Skeletal muscle satellite cell (primary cell): ENCODE data around the gene MARK3. TPM values are rescaled to one million over a fixed set of nuclear protein-coding genes. Genes with fewer than 3 reads are reported as not detected.
A peak's percentile ranks its signal among the peaks of the same experiment; 100 is the strongest.

Experiments used
- H3K27me3 ChIP-seq: 2 replicates; pipeline ENCODE4 v1.7.0; 2013; ENCODE audit warnings: low read length; ENCODE audit not compliant: control insufficient read depth, insufficient read depth
- H3K36me3 ChIP-seq: 2 replicates; pipeline ENCODE4 v1.7.0; 2013; ENCODE audit warnings: mild to moderate bottlenecking, control low read depth, low read length; ENCODE audit not compliant: insufficient read depth
- H3K4me1 ChIP-seq: 2 replicates; pipeline ENCODE4 v1.7.0; 2013; ENCODE audit warnings: low read length; ENCODE audit not compliant: control insufficient read depth, insufficient read depth
- H3K4me2 ChIP-seq: 2 replicates; pipeline ENCODE4 v1.7.0; 2013; ENCODE audit warnings: mild to moderate bottlenecking, low read length
- H3K4me3 ChIP-seq: 2 replicates; pipeline ENCODE4 v1.7.0; 2013; ENCODE audit warnings: low read length
- H3K9ac ChIP-seq: 2 replicates; pipeline ENCODE4 v1.7.0; 2013; ENCODE audit warnings: mild to moderate bottlenecking, low read depth, low read length, moderate library complexity
- H3K9me3 ChIP-seq: replicated peaks from 2 replicates; pipeline ENCODE4 v1.7.0; 2013; ENCODE audit warnings: mild to moderate bottlenecking, control low read depth, low read length
- total RNA-seq: library from RNA; depleted of rRNA; stranded (reverse); fragments of >200 nt; gene quantifications from 2 replicates; pipeline ENCODE4 v1.2.3, GENCODE V29; 2012; rRNA removed

MARK3 gene
- 76.7 and 89.7 TPM in 2 replicates for total RNA-seq

DNA sequence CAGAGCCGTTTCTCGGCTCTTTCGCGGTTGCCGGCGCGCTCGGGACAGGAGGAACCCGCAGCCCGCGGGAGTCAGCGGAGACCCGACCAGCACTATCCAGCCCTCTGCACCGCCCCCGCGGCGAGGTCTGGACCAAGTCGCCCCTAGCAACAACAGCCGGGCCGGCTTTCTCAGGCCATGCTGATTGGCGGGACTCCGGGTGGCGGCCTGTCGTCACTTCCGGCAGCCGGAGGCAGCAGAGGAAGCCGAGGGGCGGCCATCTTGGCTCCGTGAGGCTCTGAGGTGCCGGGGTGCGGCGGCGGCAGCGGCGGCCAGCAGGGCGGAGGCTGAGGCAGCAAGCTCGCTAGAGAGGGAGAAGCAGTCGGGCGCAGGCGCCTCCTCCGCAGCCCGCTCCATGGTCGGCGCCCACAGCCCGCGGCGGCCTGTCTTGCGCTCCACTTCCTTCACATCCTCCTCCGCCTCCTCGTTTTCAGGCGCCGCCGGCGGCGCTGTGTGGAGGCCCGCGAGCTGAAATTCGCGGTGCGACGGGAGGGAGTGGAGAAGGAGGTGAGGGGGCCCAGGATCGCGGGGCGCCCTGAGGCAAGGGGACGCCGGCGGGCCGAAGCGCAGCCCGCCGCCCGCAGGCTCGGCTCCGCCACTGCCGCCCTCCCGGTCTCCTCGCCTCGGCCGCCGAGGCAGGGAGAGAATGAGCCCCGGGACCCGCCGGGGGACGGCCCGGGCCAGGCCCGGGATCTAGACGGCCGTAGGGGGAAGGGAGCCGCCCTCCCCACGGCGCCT, at the start of gene MARK3:
MARK3 (plus strand) TSS at position 264 of the 777 bp plus-strand sequence. CDS start 615 bp downstream, outside the sequence.
- Histone ChIP-seq H3K36me3 (no peaks in the 10 kb centered on the region), H3K27me3 (no peaks in the 10 kb centered on the region), H3K4me1 (peaks cover 24% of the 10 kb centered on the region), H3K4me2 (peak within 1 kb of the TSS; percentile 92), H3K4me3 (peak within 1 kb of the TSS; percentile 86), H3K9me3 (no peaks in the 10 kb centered on the region), H3K9ac (peak within 1 kb of the TSS; percentile 93)

GRCh38 chr14:103336191-103336590, 49.0 kb upstream of the MARK3 start:
- Histone ChIP-seq H3K9me3 (no peaks in the 10 kb centered on the region), H3K4me2 (peak overlapping the region; percentile 94), H3K36me3 (peaks cover 64% of the 10 kb centered on the region), H3K27me3 (no peaks in the 10 kb centered on the region), H3K4me3 (peak overlapping the region; percentile 91), H3K4me1 (peaks cover 19% of the 10 kb centered on the region), H3K9ac (no peak overlapping the region)

GRCh38 chr14:103337794-103338193, 47.4 kb upstream of the MARK3 start:
- peaks cover 14% of the 10 kb centered on the region for H3K4me1 ChIP-seq
- peaks cover 80% of the 10 kb centered on the region for H3K36me3 ChIP-seq

DNA sequence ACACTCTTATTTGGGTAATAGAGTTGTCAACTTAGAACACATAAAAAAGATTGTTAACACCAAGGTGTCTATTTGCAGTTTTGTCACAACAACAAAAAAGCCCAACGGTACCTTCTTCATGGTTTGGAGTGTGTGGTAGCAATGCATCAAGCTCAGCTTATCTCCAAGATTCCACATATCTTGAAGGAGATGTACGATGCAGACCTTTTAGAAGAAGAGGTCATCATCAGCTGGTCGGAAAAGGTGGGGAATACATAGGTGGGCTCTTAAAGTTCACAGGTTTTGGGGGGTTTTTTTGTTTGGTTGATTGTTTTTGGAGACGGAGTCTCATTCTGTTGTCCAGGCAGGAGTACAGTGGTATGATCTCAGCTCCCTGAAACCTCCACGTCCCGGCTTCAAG, 45.7 kb upstream of the MARK3 start:
- Histone ChIP-seq H3K27me3 (no peaks in the 10 kb centered on the region), H3K4me1 (peaks cover 14% of the 10 kb centered on the region), H3K36me3 (peaks cover 98% of the 10 kb centered on the region), H3K4me3 (no peak overlapping the region), H3K9me3 (no peaks in the 10 kb centered on the region), H3K9ac (no peak overlapping the region), H3K4me2 (no peak overlapping the region)

More at GRCh38 chr14:103337794-103338193, 47.4 kb upstream of the MARK3 start:
- H3K9ac ChIP-seq, result no peak overlapping the region
- no peak overlapping the region for H3K4me3 ChIP-seq
- no peak overlapping the region for H3K4me2 ChIP-seq
- H3K9me3 ChIP-seq, result no peaks in the 10 kb centered on the region
- H3K27me3 ChIP-seq, result no peaks in the 10 kb centered on the region

- H3K9me3 ChIP-seq, result no peaks in the 10 kb centered on the region
- no peak overlapping the region for H3K4me2 ChIP-seq
- H3K27me3 ChIP-seq, result no peaks in the 10 kb centered on the region
- no peak overlapping the region for H3K4me3 ChIP-seq
- peaks cover 94% of the 10 kb centered on the region for H3K36me3 ChIP-seq
- peaks cover 19% of the 10 kb centered on the region for H3K4me1 ChIP-seq
- H3K9ac ChIP-seq, result no peak overlapping the region
These were observed 44.6 kb upstream of the MARK3 start for GRCh38 chr14:103340480-103341212.

DNA sequence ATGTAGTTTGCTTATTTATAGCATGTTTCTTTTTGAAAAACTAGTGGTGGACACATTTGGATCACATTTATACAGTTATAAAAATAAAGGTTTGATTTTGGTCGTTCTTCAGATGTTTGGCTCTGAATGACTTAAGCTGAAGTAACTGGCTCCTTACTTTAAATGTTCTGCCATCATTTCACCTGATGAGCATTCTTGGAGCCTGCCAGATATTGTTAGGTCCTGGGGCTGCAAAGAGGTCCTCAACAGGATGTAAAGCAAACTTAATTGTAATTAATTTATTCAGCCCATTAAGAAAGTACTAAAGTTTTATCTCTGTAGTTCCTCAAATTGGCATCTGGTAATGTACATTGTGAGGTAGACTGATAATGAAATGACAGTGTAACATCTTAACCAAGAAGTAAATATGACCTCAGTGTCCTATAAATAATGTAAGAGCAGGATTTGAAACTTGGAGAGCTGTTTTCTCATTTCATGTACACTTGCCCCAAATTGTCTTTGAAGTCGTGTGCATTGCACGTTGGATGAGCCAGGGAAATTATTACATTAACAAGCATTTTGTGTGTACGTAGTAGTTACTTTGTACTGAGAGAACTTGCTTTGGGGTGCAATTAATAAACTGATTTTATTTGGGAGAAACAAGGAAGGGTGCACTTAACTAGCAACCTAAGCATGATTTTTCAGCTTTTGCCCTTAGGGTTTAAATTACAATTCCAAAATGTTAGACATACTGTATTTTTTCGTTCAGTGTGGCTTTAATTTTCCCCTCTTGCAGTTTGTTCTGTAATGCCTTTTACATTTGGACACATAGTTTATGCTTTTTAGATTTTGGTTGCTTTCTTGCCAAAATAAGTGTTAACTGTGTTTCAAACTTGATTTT, 43.7 kb upstream of the MARK3 start:
- Histone ChIP-seq H3K9ac (no peak overlapping the region), H3K36me3 (peaks cover 85% of the 10 kb centered on the region), H3K27me3 (no peaks in the 10 kb centered on the region), H3K9me3 (no peaks in the 10 kb centered on the region), H3K4me1 (peaks cover 17% of the 10 kb centered on the region), H3K4me3 (no peak overlapping the region), H3K4me2 (no peak overlapping the region)

DNA sequence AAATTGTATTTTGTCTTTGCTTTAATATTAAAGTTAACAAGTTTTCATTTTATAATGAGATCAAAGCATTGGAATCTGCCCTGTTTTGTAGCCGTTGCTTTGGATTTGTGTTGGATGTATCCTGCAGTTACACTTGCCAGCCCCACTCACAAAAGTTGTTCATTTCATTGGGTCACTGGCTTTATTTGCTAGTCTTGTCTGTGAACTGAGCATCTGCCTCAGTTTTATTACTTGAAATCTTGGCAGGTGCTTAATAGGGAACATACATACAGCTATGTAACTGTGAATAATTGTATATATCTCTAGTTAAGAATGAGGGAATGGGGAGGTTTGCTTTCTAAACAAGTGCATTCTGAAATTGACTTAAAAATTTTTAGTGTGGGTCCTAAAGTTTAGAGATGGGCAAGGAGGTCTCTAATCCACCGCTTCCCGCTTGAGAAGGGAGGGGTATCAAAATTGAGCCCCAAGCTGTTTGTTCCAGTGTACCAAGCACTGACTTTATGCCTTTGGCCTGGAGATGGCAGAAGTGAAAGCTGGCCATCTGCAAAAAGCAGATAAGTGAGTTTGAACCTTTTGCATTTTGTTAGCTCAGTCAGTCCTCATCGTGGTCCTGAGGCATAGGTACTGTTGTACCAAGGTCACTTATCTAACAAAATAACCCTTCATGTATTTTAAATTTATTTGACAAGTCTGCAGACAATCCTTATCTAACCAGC, 41.9 kb upstream of the MARK3 start:
- no peaks in the 10 kb centered on the region for H3K27me3 ChIP-seq
- peaks cover 67% of the 10 kb centered on the region for H3K36me3 ChIP-seq
- H3K4me1 ChIP-seq, result peaks cover 14% of the 10 kb centered on the region
- H3K9me3 ChIP-seq, result no peaks in the 10 kb centered on the region
- H3K9ac ChIP-seq, result no peak overlapping the region
- no peak overlapping the region for H3K4me3 ChIP-seq
- H3K4me2 ChIP-seq, result no peak overlapping the region

DNA sequence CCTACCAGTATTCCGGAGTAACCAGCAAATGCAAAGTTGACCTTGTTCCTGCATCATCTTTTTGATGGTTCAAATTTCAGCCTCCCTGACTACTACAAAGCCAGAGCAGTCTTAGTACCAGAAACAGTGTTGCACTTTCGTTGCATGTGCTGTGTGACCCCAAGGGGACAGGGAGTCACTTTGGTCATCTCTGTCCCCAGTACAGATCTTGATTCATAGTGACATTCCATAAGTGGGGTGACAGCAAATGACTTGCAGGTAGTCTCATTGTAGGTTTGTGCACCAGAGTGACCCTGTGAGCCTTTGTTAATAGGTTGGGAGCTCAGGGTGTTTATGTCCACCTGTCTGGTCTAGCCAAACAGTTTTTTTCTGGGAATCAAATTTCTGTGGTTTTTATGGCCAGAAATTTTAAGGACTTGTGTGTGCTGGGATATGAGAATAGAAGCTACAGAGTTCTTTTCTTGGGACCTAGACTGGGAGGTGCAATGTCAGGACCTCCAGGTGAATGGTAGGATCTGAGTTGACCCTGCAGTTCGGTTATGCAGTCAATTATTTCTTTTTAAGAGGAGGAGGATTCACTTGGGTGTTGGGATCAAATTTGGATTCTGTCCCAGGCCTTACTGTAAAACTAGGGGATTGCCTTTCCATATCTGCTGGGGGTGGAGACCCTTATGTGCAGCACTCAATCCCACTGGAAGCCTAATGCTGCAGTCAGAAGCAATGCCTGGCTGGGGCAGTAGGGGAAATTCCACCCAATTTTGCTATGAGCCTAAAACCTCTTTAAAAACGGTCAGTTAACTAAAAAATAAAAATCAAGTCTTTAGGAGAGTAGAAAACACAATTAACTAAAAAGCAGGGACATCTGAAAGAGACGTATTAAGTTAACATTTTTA, 41.1 kb upstream of the MARK3 start:
- no peak overlapping the region for H3K4me2 ChIP-seq
- no peak overlapping the region for H3K9ac ChIP-seq
- no peaks in the 10 kb centered on the region for H3K9me3 ChIP-seq
- H3K4me1 ChIP-seq, result peaks cover 14% of the 10 kb centered on the region
- no peaks in the 10 kb centered on the region for H3K27me3 ChIP-seq
- no peak overlapping the region for H3K4me3 ChIP-seq
- H3K36me3 ChIP-seq, result peaks cover 59% of the 10 kb centered on the region

GRCh38 chr14:103346286-103346685, 38.9 kb upstream of the MARK3 start:
- no peaks in the 10 kb centered on the region for H3K27me3 ChIP-seq
- H3K36me3 ChIP-seq, result peaks cover 37% of the 10 kb centered on the region
- no peak overlapping the region for H3K9ac ChIP-seq
- no peaks in the 10 kb centered on the region for H3K9me3 ChIP-seq
- H3K4me2 ChIP-seq, result no peak overlapping the region
- peaks cover 14% of the 10 kb centered on the region for H3K4me1 ChIP-seq
- H3K4me3 ChIP-seq, result no peak overlapping the region
